Thoracic aorta (tissue), 2 donors: Measurements from ENCODE around the gene DNAJC1. TPM values are rescaled to one million over a fixed set of nuclear protein-coding genes. Genes with fewer than 3 reads are reported as not detected.

Experiments
- ATAC-seq: fragments of 150-250 bp; one replicate; pipeline ENCODE4 v1.8.0; 2017; ENCODE audit warnings: low read depth; ENCODE audit not compliant: insufficient number of reproducible peaks, low FRiP score
- DNase-seq: peaks from one replicate; pipeline ENCODE4 v3.0.0-alpha.2; 2020; ENCODE audit warnings: low spot score
- H3K27ac ChIP-seq, 2 donors: fragments of 200-600 bp; sonication (generic); 1 replicate in 1 of 2; 2 replicates in 1 of 2; pipeline ENCODE4 v1.5.1; 2016; ENCODE audit warnings: mild to moderate bottlenecking in 2 of 2, moderate library complexity in 2 of 2
- H3K27me3 ChIP-seq: fragments of 200-600 bp; sonication (generic); replicated peaks from 2 replicates; pipeline ENCODE4 v1.6.0; 2016; ENCODE audit warnings: mild to moderate bottlenecking; ENCODE audit not compliant: insufficient read depth
- H3K36me3 ChIP-seq: fragments of 200-600 bp; sonication (generic); one replicate; pipeline ENCODE4 v1.5.1; 2016
- H3K4me1 ChIP-seq, 2 donors: fragments of 200-600 bp; sonication (generic); 1 replicate in 1 of 2; 2 replicates in 1 of 2; pipeline versions ENCODE4 v1.5.1 to v1.6.0; 2016; ENCODE audit warnings: low read depth in 2 of 2, mild to moderate bottlenecking in 1 of 2; ENCODE audit not compliant: control insufficient read depth in 1 of 2
- H3K4me3 ChIP-seq: fragments of 200-600 bp; sonication (generic); 2 replicates; pipeline ENCODE4 v1.5.1; 2016; ENCODE audit warnings: mild to moderate bottlenecking
- H3K9me3 ChIP-seq: fragments of 200-600 bp; sonication (generic); 2 replicates; pipeline ENCODE4 v1.5.1; 2016
- total RNA-seq, 2 donors: library from RNA; depleted of rRNA; stranded (reverse); fragments of >200 nt; gene quantifications; one replicate each; pipeline versions ENCODE4 v1.1.0 to v1.2.3, GENCODE V29; 2016
- TF ChIP-seq, protein P1 (sequence below): fragments of 200-600 bp; sonication (generic); IDR thresholded peaks from one replicate; pipeline ENCODE4 v1.5.1; 2019; ENCODE audit warnings: antibody characterized with exemption

The DNAJC1 gene
- total RNA-seq, 2 donors from 2014 or later: 63.1 to 156 TPM

DNA sequence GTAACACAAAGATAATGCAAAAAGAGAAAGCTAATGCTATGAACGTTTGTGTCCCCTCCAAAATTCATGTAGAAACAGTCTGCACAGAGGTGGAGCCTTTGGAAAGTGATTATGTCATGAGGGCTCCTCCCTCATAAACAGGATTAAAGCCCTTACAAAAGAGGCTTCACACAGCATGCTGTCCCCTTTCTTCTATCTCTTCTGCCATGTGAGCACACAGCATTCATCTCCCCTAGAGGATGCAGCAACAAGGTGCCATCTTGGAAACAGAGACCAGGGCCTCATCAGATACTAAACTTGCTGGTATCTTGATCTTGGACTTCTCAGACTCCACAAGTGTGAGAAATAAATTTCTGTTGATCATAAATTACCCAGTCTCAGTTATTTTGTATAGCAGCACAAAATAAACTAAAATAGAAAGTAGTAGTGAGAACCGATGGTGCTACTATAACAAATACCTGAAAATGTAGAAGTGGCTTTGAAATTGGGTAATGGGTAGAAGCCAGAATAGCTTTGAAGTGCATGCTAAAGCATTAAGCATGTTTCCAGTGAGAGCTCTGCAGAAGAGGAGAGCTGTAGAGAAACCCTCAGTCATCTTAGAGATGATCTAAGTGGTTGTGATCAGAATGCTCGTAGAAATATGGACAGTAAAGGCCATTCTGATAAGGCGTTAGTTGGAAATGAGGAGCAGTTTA is 108.7 kb downstream of the DNAJC1 start:
- Histone ChIP-seq H3K4me1 (no peaks in the 10 kb centered on the region), H3K36me3 (peaks cover 6% of the 10 kb centered on the region), H3K27me3 (no peaks in the 10 kb centered on the region), H3K9me3 (peaks cover 10% of the 10 kb centered on the region), H3K27ac (no peak overlapping the region), H3K4me3 (no peak overlapping the region)
- DNase-seq (no peak), ATAC-seq (no peak)
- TF ChIP-seq, protein P1, sequence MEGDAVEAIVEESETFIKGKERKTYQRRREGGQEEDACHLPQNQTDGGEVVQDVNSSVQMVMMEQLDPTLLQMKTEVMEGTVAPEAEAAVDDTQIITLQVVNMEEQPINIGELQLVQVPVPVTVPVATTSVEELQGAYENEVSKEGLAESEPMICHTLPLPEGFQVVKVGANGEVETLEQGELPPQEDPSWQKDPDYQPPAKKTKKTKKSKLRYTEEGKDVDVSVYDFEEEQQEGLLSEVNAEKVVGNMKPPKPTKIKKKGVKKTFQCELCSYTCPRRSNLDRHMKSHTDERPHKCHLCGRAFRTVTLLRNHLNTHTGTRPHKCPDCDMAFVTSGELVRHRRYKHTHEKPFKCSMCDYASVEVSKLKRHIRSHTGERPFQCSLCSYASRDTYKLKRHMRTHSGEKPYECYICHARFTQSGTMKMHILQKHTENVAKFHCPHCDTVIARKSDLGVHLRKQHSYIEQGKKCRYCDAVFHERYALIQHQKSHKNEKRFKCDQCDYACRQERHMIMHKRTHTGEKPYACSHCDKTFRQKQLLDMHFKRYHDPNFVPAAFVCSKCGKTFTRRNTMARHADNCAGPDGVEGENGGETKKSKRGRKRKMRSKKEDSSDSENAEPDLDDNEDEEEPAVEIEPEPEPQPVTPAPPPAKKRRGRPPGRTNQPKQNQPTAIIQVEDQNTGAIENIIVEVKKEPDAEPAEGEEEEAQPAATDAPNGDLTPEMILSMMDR: no peak

DNA sequence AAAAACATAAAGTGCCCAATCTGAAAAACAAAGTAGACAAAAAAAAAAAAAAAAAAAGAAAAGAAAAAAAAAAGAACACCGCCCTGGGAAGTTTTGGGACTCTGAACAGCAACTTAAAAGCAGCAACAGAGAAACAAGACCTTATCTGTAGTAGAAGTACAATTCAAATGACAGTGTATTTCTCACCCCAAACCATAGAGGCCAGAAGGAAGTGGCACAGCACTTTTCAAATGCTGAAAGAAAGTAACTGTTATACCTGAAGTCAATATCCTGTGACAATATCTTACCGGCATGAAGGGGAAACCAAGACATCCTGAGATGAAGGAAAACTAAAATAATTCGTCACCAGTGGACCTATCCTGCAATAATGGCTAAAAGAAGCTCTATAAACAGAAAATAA is 112.1 kb downstream of the DNAJC1 start:
- Histone ChIP-seq H3K4me3 (no peak overlapping the region), H3K27me3 (no peaks in the 10 kb centered on the region), H3K27ac (no peak overlapping the region), H3K4me1 (no peaks in the 10 kb centered on the region), H3K36me3 (peaks cover 3% of the 10 kb centered on the region), H3K9me3 (peaks cover 13% of the 10 kb centered on the region)
- ATAC-seq (no peak), DNase-seq (no peak)
- TF ChIP-seq, protein P1: no peak

DNA sequence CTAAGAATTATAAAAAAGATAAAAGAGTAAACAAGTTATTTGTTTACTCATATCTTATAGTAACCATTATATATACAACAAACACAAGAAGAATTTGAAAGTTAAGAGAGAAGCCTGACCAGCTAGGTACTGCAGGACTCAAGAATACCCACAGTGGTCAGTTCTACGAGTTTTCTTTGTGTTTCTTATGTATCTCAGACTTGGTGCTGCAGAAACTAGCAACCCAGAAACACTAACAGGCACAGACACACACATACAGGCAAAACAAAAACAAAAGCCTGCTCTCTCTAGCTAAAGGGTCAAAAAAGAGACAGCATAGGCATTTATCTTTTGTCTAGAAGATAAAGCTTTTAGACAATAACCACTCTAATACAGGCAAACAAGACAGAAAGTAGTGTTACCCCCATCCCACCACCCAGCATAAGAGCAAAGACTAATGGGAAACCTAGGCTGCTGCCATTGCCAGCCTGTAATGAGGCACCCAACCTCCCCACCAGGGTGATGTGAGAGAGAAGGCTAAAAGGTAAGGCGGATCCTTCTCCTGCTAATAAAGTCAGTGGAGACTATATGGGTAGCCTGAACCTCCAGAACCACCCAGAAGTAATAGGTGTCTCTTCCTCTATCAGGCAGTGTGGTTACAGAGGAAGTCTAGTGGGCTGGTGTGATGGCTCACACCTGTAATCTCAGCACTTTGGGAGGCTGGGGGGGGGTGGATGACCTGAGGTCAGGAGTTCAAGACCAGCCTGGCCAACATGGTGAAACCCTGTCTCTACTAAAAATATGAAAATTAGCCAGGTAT is 113.9 kb downstream of the DNAJC1 start:
- no peaks in the 10 kb centered on the region for H3K4me1 ChIP-seq
- DNase-seq (no peak), ATAC-seq (no peak)
- no peak overlapping the region for H3K4me3 ChIP-seq
- H3K27ac ChIP-seq: no peak overlapping the region
- TF ChIP-seq, protein P1: no peak
- no peaks in the 10 kb centered on the region for H3K27me3 ChIP-seq
- H3K36me3 ChIP-seq: peaks cover 3% of the 10 kb centered on the region
- peaks cover 28% of the 10 kb centered on the region for H3K9me3 ChIP-seq

DNA sequence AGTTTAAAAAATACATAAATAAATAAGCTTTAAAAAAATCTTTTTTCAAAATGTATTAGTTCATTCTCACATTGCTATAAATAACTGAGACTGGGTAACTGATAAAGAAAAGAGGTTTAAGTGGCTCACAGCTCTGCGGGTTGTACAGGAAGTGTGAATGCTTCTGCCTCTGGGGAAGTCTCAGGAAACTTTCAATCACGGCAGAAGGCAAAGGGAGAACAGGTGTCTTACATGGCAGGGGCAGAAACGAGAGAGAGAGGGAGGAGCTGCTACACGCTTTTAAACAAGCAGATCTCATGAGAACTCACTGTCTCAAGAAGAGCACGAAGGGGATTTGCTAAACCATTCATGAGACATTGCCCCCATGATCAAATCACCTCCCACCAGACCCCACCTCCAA is 114.6 kb downstream of the DNAJC1 start:
- H3K36me3 ChIP-seq: peaks cover 3% of the 10 kb centered on the region
- ATAC-seq (no peak), DNase-seq (no peak)
- TF ChIP-seq, protein P1: no peak
- no peak overlapping the region for H3K27ac ChIP-seq
- peaks cover 28% of the 10 kb centered on the region for H3K9me3 ChIP-seq
- no peaks in the 10 kb centered on the region for H3K27me3 ChIP-seq
- no peak overlapping the region for H3K4me3 ChIP-seq
- H3K4me1 ChIP-seq: no peaks in the 10 kb centered on the region

DNA sequence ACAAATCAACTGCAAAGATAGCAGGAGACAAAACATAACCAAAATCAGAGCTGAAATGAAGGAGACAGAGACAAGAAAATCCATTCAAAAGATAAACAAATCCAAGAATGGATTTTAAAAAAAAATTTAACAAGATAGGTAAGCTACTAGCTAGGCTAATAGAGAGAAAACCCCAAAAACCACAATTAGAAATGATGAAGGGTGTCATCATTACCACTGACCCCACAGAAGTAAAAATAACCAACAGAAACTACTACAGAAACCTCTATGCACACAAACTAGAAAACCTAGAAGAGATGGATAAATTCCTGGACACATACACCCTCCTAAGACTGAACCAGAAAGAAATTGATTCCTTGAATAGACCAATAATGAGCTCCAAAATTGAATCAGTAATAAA is 117.6 kb downstream of the DNAJC1 start:
- ATAC-seq (no peak), DNase-seq (no peak)
- no peak overlapping the region for H3K4me3 ChIP-seq
- TF ChIP-seq, protein P1: no peak
- H3K36me3 ChIP-seq: peaks cover 3% of the 10 kb centered on the region
- peaks cover 17% of the 10 kb centered on the region for H3K9me3 ChIP-seq
- H3K27ac ChIP-seq: no peak overlapping the region
- no peaks in the 10 kb centered on the region for H3K4me1 ChIP-seq
- no peaks in the 10 kb centered on the region for H3K27me3 ChIP-seq
